Activated CD8-positive, alpha-beta memory T cell treated with anti-CD3 and anti-CD28 coated beads, Interleukin-2, amount 10 ng/mL, durations not matched to agents 7 days and 5 days (primary cell): ENCODE results near the gene IFNGR2. TPM values are rescaled to one million over a fixed set of nuclear protein-coding genes. Genes with fewer than 3 reads are reported as not detected.
"Not testable (repeated sequence)": the region's sequence is repeated elsewhere in the genome, so short reads cannot be mapped to it uniquely, and the experiment has no call there.

Source experiments
- ATAC-seq: fragments of 150-1000 bp; cut with Tn5 transposase; one replicate; pipeline ENCODE4 v1.10.0; 2021; ENCODE audit warnings: moderate library complexity
- CTCF ChIA-PET: fragments of 350-600 bp; sonication (Branson Sonifier 250); formaldehyde crosslinking; loops from one replicate; lab custom pipeline; 2021; ENCODE audit warnings: antibody characterized with exemption; lab: Charles Lee
- DNase-seq: peaks from one replicate; pipeline ENCODE4 v3.0.0-alpha.2; 2020
- H3K27ac Mint-ChIP-seq: one replicate; pipeline ENCODE4 v1.8.0; 2021; ENCODE audit warnings: mild to moderate bottlenecking, mixed read lengths
- H3K27me3 Mint-ChIP-seq: one replicate; pipeline ENCODE4 v1.8.0; 2021; ENCODE audit warnings: mixed read lengths
- H3K36me3 Mint-ChIP-seq: one replicate; pipeline ENCODE4 v1.8.0; 2021; ENCODE audit warnings: mild to moderate bottlenecking, mixed read lengths
- H3K4me1 Mint-ChIP-seq: one replicate; pipeline ENCODE4 v1.8.0; 2021; ENCODE audit warnings: mixed read lengths
- H3K4me3 Mint-ChIP-seq: one replicate; pipeline ENCODE4 v1.8.0; 2021; ENCODE audit warnings: mild to moderate bottlenecking, moderate library complexity, mixed read lengths
- H3K9me3 Mint-ChIP-seq: one replicate; pipeline ENCODE4 v1.8.0; 2022; ENCODE audit warnings: low read depth, mixed read lengths
- total RNA-seq, 2 experiments: library from RNA; stranded (reverse); gene quantifications; one replicate each; pipeline ENCODE4 v1.2.3, GENCODE V29; 2021

Gene IFNGR2
- total RNA-seq, 2 experiments from 2014 or later = 0.30 to 0.96 TPM

DNA sequence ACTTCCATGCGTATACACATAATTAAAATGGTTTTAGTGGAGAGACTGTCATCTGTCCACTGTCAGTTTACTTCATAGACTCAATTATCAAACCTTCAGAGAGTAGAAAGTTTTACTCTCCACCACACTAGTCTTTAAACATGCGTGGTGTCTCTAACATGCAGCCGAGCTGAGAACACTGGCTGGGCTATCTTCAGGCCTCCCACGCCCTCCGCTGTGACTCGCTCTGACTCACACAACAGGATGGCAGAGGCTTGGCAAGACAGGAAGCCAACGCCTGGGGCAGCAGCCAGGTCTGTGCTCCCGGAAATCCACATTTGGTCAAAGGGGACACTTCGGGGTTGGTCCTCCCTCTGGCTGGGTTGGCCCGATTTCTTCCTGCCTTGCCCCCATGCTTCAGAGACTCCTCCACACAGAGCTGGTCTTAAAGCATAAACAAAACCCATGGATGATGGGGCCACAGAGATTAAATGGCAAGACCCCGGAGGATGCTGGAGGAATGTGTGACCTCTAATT, 22.7 kb upstream of the IFNGR2 start:
- peaks cover 56% of the 10 kb centered on the region for H3K4me1 Mint-ChIP-seq
- ATAC-seq (peak; percentile 87), DNase-seq (peak; percentile 91)
- H3K9me3 Mint-ChIP-seq = no peaks in the 10 kb centered on the region
- peak overlapping the region; percentile 52 for H3K27ac Mint-ChIP-seq
- H3K27me3 Mint-ChIP-seq = peaks cover 77% of the 10 kb centered on the region
- CTCF ChIA-PET = interaction anchor here (1.0 to 8.7 kb wide), 6 partner anchors 15 to 183 kb away, joined by 4 to 62 read pairs (median 6); no protein-coding TSS in a partner anchor
- no peaks in the 10 kb centered on the region for H3K36me3 Mint-ChIP-seq
- H3K4me3 Mint-ChIP-seq = no peak overlapping the region

DNA sequence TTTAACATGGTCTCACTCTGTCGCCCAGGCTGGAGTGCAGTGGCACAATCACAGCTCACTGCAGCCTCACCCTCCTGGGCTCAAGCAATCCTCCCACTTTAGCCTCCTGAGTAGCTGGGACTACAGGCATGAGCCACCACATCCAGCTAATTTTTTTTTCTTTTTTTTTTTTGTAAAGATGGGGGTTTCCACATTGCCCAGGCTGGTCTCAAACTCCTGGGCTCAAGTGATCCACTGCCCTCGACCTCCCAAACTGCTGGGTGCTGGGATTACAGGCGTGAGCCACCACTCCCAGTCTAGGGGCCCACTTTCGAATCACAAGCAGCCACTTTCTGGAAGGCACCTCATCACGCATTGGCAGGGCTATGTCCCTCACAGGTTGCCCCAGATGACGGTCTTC, 21.8 kb upstream of the IFNGR2 start:
- DNase-seq, H3K36me3 Mint-ChIP-seq, H3K27ac Mint-ChIP-seq, H3K4me3 Mint-ChIP-seq, ATAC-seq, H3K9me3 Mint-ChIP-seq: not testable (repeated sequence)
- H3K4me1 Mint-ChIP-seq = peaks cover 55% of the 10 kb centered on the region
- H3K27me3 Mint-ChIP-seq = peaks cover 81% of the 10 kb centered on the region
- CTCF ChIA-PET = interaction anchor here (1.4 to 8.7 kb wide), 4 partner anchors 21 to 184 kb away, joined by 4 to 62 read pairs (median 8); no protein-coding TSS in a partner anchor

DNA sequence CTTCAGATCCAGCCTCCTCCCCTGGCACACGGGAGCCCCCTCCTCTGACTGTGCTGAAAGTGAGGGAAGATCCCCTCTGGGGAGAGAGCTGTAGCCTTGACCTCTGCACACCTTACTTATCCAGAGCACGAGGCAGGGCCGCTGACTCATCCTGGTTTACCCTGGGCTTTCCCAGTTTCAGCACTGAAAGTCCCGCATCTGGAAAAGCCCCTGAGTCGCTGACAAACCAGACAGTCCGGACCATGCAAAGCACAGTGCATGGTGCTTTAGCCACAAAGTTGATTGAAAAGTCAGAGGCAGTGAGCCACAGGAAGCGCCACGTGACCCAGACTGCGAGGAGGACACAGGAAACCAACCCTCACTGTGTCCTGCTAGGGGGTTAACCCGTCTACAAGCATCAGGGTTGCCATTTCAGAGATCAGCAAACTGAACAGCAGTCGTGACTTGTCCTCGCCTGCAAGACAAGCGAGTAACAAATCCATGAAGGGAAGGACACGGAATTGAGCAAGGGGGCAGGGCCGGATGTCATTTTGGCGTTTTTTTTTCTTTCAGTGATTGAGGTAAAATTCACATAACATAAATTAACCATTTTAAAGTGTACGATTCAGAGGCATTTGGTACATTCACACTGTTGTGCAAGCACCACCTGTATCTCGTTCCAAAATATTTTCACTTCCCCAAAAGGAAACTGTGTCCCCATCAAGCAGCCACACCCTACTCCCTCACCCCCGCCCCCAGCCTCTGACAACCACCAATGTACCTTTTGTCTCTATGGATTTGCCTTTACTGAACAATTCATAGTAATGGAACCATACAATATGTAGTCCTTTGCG, 19.9 kb upstream of the IFNGR2 start:
- Mint-ChIP-seq H3K27me3 (peaks cover 85% of the 10 kb centered on the region), H3K27ac (peak overlapping the region; percentile 75)
- CTCF ChIA-PET = interaction anchor here (1.0 to 1.2 kb wide), 2 partner anchors 22 to 62 kb away, joined by 3 to 4 read pairs; no protein-coding TSS in a partner anchor

DNA sequence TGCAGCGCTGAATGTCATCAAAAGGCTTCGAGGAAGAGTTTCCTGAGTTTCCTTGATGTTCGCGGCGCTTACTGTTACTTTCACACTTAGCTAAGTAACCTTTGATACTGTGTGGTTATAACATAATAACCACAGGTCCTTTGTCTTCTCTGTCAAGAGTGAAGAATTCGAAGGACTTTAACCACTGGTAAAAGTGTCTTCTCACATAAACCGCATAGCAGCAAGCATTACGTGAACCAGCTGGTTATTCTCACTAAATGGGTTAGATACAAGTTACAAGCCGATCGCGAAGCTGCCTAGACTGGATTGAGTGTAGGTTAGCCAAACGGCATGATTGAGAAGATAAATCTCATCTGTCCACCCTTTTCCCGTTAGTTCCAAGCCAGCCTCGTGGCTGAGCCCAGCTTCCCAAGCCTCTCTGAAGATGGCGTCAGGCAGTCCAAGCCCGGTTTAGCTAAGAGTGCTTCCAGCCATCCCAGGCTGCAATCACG, 18.3 kb upstream of the IFNGR2 start:
- CTCF ChIA-PET = interaction anchor here (0.8 to 2.1 kb wide), 13 partner anchors 11 to 188 kb away, joined by 3 to 11 read pairs (median 4); partner anchors contain the start of genes IFNAR1 and TMEM50B
- peak; percentile 40 for ATAC-seq
- no peaks in the 10 kb centered on the region for H3K9me3 Mint-ChIP-seq
- no peak overlapping the region for H3K27ac Mint-ChIP-seq
- DNase-seq = peak; percentile 61
- H3K36me3 Mint-ChIP-seq = no peaks in the 10 kb centered on the region
- H3K27me3 Mint-ChIP-seq = peaks cover 86% of the 10 kb centered on the region
- peaks cover 52% of the 10 kb centered on the region for H3K4me1 Mint-ChIP-seq
- peak overlapping the region; percentile 28 for H3K4me3 Mint-ChIP-seq

More for the DNA sequence above, 19.9 kb upstream of the IFNGR2 start:
- H3K4me1 Mint-ChIP-seq = peaks cover 55% of the 10 kb centered on the region
- H3K36me3 Mint-ChIP-seq = no peaks in the 10 kb centered on the region
- H3K9me3 Mint-ChIP-seq = no peaks in the 10 kb centered on the region
- peak; percentile 60 for ATAC-seq
- peak overlapping the region; percentile 66 for H3K4me3 Mint-ChIP-seq
- DNase-seq = peak; percentile 90

DNA sequence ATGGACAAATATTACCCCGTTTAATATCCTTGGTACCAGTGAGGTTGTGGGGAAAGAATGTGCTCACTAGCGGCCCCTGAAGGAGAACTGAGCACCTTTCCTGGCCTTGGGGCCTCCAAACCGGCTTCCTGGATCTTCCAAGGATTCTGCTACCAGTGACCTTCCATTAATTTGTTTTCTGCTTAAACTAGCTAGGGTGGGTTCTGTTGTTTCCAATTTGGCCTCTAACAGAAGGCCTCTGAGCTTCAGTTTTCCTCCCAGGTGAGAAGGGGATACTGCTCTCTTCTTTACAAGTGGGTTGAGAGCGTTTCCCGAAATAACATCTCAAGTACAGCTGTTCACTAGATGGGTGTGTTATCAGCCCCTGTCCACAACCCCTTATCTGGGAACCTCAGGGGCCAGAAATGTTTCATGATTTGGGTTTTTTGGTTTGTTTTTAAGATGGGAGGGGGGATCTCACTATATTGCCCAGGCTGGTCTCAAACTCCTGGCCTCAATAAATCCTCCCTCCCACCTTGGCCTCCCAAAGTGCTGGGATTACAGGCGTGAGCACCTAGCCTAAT, 16.9 kb upstream of the IFNGR2 start:
- peaks cover 88% of the 10 kb centered on the region for H3K27me3 Mint-ChIP-seq
- CTCF ChIA-PET = interaction anchor here (1.0 to 2.1 kb wide), 6 partner anchors 11 to 189 kb away, joined by 3 to 10 read pairs (median 3); no protein-coding TSS in a partner anchor
- H3K27ac Mint-ChIP-seq = no peak overlapping the region
- H3K4me1 Mint-ChIP-seq = peaks cover 38% of the 10 kb centered on the region
- ATAC-seq (no peak), DNase-seq (no peak)
- no peak overlapping the region for H3K4me3 Mint-ChIP-seq
- no peaks in the 10 kb centered on the region for H3K9me3 Mint-ChIP-seq
- H3K36me3 Mint-ChIP-seq = no peaks in the 10 kb centered on the region

GRCh38 chr21:33387294-33387693, 15.9 kb upstream of the IFNGR2 start:
- Mint-ChIP-seq H3K27me3 (peaks cover 88% of the 10 kb centered on the region), H3K27ac (no peak overlapping the region), H3K4me1 (peaks cover 32% of the 10 kb centered on the region), H3K4me3 (no peak overlapping the region), H3K9me3 (no peaks in the 10 kb centered on the region), H3K36me3 (no peaks in the 10 kb centered on the region)
- ATAC-seq (no peak), DNase-seq (no peak)
- CTCF ChIA-PET = interaction anchor here (1.0 to 2.0 kb wide), 4 partner anchors 12 to 59 kb away, joined by 3 to 10 read pairs (median 3); no protein-coding TSS in a partner anchor

GRCh38 chr21:33388188-33388587, 15.0 kb upstream of the IFNGR2 start:
- no peak overlapping the region for H3K27ac Mint-ChIP-seq
- no peak overlapping the region for H3K4me3 Mint-ChIP-seq
- peaks cover 23% of the 10 kb centered on the region for H3K4me1 Mint-ChIP-seq
- CTCF ChIA-PET = no interaction called here
- no peak for ATAC-seq
- H3K9me3 Mint-ChIP-seq = no peaks in the 10 kb centered on the region
- H3K36me3 Mint-ChIP-seq = no peaks in the 10 kb centered on the region
- H3K27me3 Mint-ChIP-seq = peaks cover 86% of the 10 kb centered on the region
- no peak for DNase-seq

GRCh38 chr21:33390479-33390878, 12.7 kb upstream of the IFNGR2 start:
- ATAC-seq (no peak), DNase-seq (no peak)
- CTCF ChIA-PET = interaction anchor here (1.1 to 1.3 kb wide), 2 partner anchors 29 to 193 kb away, joined by 3 to 5 read pairs; no protein-coding TSS in a partner anchor
- Mint-ChIP-seq H3K27ac (no peak overlapping the region), H3K27me3 (peaks cover 82% of the 10 kb centered on the region), H3K4me1 (peaks cover 2% of the 10 kb centered on the region), H3K9me3 (no peaks in the 10 kb centered on the region), H3K36me3 (no peaks in the 10 kb centered on the region), H3K4me3 (no peak overlapping the region)

- DNase-seq (no peak), ATAC-seq (no peak)
- Mint-ChIP-seq H3K36me3 (no peaks in the 10 kb centered on the region), H3K27ac (no peak overlapping the region), H3K27me3 (peaks cover 78% of the 10 kb centered on the region), H3K9me3 (no peaks in the 10 kb centered on the region), H3K4me1 (no peaks in the 10 kb centered on the region), H3K4me3 (no peak overlapping the region)
- CTCF ChIA-PET = interaction anchor here (1.1 kb wide), 1 partner anchor 194 kb away, joined by 3 read pairs; no protein-coding TSS in a partner anchor
Measured at GRCh38 chr21:33391656-33392055, 11.6 kb upstream of the IFNGR2 start.

DNA sequence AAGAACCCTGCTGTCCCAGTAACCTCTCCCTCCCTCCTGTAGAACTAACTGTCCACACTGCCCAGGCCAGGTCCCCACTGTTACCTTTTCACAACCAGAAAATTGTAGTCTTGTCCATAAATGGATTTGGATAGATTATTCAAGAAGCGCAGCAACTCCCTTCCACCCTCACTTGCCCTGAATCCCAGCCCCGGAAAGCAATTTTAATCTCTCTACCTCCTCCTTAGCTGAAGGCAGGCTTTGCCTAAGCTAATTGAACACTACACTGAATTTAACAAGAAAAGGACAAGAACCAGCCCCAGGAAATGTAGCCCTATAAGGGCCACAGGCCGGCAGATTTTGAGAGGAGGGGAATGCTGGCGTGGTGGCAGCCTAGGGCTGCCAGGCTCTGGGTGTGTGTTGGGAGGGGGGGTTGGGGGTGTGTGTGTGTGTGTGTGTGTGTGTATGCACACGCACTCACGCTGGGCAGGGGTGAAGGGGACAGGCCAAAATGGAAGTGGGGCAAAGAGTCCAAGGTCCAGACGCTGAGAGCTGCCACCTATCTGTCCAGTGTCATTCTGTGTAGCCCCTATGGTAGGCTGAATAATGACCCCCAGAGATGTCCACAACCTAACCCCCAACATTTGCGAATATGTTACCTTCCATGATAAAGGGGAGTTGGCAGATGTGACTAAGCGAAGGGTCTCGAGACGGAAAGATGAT, 10.8 kb upstream of the IFNGR2 start:
- CTCF ChIA-PET = interaction anchor here (1.2 kb wide), 1 partner anchor 53 kb away, joined by 4 read pairs; no protein-coding TSS in a partner anchor
- H3K36me3 Mint-ChIP-seq = no peaks in the 10 kb centered on the region
- no peaks in the 10 kb centered on the region for H3K4me1 Mint-ChIP-seq
- ATAC-seq (no peak), DNase-seq (no peak)
- H3K9me3 Mint-ChIP-seq = no peaks in the 10 kb centered on the region
- H3K27ac Mint-ChIP-seq = no peak overlapping the region
- H3K4me3 Mint-ChIP-seq = no peak overlapping the region
- peaks cover 73% of the 10 kb centered on the region for H3K27me3 Mint-ChIP-seq

GRCh38 chr21:33393348-33393747, 9.9 kb upstream of the IFNGR2 start:
- DNase-seq = no peak
- no peak overlapping the region for H3K4me3 Mint-ChIP-seq
- no peaks in the 10 kb centered on the region for H3K4me1 Mint-ChIP-seq
- CTCF ChIA-PET = interaction anchor here (1.2 kb wide), 1 partner anchor 54 kb away, joined by 4 read pairs; no protein-coding TSS in a partner anchor
- ATAC-seq = no peak
- H3K27ac Mint-ChIP-seq = no peak overlapping the region
- no peaks in the 10 kb centered on the region for H3K36me3 Mint-ChIP-seq
- no peaks in the 10 kb centered on the region for H3K9me3 Mint-ChIP-seq
- H3K27me3 Mint-ChIP-seq = peaks cover 72% of the 10 kb centered on the region

DNA sequence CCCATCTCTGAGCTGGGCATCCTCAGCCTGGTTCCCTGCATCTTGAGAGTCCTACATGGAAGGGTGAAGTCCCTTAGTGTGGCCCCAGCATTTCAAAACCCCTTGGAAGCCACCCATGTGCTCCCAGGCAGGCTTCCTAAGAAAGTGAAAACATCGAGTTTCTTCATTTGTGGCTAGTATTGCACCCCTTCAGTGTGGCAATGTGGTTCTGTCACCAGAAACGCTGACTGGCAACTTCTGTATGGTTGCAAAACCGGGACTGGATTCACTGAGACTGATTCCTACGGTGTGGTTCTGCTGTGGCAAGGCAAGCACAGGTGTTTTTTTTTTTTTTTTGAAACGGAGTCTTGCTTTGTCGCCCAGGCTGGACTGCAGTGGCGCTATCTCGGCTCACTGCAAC, 9.0 kb upstream of the IFNGR2 start:
- no peak for DNase-seq
- Mint-ChIP-seq H3K9me3 (no peaks in the 10 kb centered on the region), H3K27me3 (peaks cover 75% of the 10 kb centered on the region), H3K36me3 (no peaks in the 10 kb centered on the region), H3K27ac (no peak overlapping the region), H3K4me3 (no peak overlapping the region), H3K4me1 (no peaks in the 10 kb centered on the region)
- CTCF ChIA-PET = no interaction called here
- ATAC-seq = no peak
